ENCODE data around the gene LIAS. TPM values are rescaled to one million over a fixed set of nuclear protein-coding genes. Genes with fewer than 3 reads are reported as not detected.

Gene LIAS
- polyA plus RNA-seq, 1 donor: 30.1 TPM

Other genes with a start within 250 kb of the LIAS start
- 29.6 TPM for gene RFC1, start 92.7 kb upstream of the LIAS start, polyA plus RNA-seq (ENCODE audit: insufficient read length)
- gene KLB, start 52.1 kb upstream of the LIAS start, polyA plus RNA-seq (ENCODE audit: insufficient read length): 0.50 TPM
- gene RPL9, start 134 bp upstream of the LIAS start, polyA plus RNA-seq (ENCODE audit: insufficient read length): 704 TPM
- 39.9 TPM for gene UGDH, start 68.4 kb downstream of the LIAS start, polyA plus RNA-seq (ENCODE audit: insufficient read length)
- gene SMIM14, start 179.8 kb downstream of the LIAS start, polyA plus RNA-seq (ENCODE audit: insufficient read length): 15.0 TPM
- gene UBE2K, start 239.1 kb downstream of the LIAS start, polyA plus RNA-seq (ENCODE audit: insufficient read length): 41.0 TPM